Fibroblast of upper back skin (primary cell): Measurements from ENCODE around the gene CC2D1B.

Experiments
- DNase-seq: peaks from one replicate; pipeline ENCODE4 v3.0.0-alpha.2; 2013

CC2D1B gene

DNA sequence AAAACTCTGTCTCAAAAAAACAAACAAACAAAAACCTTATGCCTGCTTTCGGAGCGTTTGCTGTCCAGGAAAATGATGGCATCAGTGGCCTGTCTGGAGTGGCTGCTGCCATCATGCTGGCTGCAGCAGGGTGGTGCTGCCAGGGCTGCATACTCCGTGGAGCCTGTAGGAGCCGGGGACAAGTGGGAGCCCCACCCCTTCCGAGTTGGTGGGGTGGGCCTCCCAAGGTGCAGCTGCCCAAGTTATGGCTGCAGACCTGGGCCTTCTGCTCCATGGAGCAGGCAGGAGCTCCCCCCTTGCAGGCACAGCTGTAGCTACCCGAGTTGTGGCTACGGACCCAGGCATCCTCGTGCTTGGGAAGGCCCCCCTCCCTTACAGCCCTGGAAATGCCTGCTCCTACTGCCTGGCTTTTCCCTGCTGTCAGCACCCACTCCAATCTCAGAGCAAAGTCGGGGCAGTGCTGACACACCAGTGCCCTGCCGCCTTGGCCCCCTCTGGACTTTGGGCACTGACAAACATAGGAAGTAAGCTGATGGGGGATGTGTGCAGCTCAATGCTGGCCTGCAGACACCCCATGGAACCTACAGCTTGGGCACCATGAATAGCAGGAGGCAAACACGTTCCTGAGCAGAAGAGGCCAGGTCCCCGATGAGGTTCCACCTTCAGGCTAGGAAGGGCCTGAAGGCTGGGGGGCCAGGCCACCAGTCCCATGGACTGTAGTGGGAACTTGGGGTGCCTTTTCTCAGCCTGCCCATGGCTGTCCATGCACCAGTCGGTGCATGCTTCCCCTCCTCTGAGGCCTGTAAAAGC lies 60.4 kb downstream of the CC2D1B start:
- no peak for DNase-seq
